Measurements from ENCODE around the gene DPM2.

DPM2 gene

DNA sequence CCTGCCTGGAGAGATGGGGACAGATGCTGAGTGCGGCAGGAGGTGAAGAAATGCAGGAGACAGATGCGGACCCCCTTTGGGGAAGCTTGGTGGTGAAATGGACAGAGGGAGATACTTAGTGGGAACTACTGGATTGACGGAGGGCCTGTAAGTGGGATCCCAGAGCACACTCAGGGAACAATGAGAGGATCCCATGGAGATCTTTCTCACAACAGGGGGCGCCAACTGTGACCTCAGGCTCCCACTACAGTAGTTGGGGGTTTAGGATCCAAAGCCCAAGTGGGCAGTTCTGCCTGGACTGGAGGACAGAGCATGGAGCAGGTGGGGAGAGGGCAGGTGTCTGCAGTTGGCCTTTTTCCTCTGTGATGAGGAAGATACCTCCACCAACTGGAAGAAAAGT, 3.4 kb downstream of the DPM2 start:
- DNase-seq: no peak

DNA sequence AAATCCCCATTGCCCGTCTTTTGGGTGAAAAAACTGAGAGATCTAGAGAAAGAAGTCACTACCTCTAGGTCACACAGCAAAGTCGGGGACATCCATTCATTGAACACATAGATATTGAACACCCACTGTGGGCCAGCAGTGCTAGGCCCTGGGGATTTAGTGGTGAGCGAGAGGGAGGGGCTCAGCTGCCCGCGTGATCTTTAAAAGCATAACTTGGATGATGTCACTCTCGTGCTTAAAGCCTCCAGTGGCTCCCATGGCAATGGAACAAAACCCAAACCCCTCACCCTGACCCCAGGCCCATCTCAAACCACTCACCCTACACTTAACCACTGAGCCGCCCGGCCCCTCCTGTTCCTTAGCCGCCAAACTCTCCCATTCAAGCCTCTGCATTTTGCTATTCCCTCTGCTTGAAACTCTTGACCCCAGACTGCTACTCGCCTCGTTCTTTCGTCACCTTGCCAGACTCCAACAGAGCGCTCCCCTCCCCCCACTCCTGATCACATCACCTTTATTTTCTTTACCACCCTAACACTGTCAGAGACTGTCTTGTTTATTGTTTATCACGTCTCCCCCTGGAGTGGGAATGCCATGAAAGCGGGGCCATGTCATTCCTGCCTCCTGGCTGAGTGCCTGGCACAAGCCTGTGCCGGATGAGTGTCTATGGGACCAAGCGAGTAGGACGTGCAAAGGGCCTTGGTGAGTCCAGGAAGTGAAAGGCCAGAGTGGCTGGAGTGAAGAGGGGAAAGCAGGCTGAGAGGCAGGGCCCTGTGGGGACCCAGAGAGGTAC, 6.4 kb downstream of the DPM2 start:
- no peak for DNase-seq

DNA sequence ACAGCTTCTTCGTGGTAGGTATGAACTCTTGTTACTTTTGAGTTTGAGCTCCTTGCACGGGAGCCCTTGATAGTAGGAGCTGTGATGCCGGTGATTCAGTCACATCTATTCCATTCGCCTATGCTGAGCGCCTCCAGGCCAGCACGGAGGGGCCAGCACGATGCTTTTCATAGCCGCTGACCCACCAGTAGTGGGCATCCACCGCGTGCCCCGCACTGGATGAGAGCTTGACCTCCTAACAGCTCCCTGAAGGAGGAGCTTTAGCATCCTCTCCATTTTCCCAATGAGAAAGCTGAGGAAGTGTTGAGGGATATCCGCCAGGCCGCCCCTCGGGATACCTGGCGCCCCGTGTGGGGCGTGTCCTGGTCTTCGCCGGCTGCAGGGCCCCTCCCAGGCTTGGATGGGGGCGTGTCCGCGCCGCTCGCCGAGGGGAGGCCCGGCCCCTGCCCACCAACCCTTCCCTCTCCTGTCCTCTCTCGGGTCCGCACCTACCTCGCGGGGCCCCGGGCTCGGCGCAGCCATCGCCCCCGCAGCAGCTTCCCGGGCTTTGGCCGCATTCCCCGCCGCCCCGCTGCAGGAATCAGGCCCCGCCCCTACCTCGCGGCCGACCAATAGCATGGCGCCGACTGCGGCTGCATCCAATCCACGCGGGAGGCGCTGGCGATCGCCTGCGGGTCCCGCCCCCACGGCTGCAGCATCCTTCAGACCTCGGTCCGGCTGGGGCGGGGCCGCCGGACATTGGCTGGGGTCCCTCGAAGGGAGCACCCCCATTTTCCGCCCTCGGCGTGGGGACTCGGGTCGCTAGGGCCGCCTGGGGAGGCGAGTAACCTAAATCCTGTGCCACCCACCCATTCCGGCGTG, 7.2 kb downstream of the DPM2 start, which contains the start of gene PIP5KL1:
Gene PIP5KL1, minus strand, starts transcription at position 547 of the 861 bp plus-strand sequence. Its CDS starts 25 bp downstream, at position 522.
- DNase-seq: peak; percentile 57 to 58

DNA sequence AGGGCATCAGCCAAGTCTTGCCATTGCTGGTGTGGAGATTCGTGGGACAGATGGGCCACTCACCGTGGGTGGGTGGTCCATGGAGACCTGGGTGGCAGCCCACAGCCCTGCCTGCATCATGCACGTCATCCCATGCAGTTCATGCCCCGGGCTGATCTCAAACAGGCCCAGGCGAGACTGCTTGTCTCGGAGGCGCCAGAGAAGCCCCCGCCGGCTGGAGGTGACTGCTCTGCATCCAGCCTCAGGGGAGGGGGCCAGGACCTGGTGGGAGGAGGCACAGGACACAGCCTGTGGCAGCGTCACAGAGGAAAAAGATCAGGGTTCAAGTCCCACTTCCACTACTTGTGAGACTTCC, 8.1 kb downstream of the DPM2 start:
- no peak for DNase-seq

DNA sequence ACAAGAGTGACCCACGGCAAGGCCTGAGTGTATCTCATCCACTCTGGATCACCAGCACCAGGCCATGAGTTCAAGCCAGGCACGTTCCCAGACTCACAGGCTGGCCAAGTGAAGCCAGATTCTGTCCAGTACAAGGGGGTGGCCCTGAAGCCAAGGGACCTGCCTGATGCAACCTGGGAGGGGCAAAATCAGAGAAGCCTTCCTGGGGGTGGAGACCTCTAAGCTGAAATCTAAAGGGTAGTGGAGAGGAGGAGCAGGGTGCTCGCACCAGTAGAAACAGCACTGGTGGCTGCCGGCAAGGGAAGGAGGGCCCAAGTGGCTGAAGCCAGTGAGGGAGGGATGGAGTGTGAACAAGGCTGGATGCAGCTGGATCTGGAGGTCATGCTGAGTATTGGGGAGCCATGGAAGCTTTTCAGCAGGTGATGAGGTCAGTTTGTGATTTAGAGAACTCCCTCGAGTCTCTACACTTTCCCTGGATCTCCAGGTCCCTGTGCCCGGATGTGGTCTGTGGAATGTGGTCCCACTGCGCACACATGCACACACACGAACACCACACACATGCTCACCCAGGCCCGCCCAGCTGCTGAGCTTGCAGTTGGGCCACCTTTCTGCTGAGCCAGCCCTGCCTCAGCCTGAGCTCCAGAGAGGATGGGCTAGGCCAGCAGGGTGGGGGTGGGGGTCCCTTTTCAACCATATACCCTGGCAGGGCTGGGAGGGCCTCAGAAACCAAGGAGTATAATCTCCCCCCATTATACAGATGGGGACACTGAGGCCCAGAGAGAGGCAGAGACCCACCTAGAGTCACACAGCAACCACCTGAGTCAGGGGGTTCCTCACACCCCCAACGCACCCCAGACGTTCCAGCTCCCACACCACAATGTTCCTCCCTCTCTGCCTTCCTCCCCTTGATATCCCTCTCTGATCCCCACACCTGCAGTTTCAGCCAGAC, 8.7 kb downstream of the DPM2 start:
- DNase-seq: no peak

GRCh38 chr9:127927988-127928675, 9.5 kb downstream of the DPM2 start:
- no peak for DNase-seq

DNA sequence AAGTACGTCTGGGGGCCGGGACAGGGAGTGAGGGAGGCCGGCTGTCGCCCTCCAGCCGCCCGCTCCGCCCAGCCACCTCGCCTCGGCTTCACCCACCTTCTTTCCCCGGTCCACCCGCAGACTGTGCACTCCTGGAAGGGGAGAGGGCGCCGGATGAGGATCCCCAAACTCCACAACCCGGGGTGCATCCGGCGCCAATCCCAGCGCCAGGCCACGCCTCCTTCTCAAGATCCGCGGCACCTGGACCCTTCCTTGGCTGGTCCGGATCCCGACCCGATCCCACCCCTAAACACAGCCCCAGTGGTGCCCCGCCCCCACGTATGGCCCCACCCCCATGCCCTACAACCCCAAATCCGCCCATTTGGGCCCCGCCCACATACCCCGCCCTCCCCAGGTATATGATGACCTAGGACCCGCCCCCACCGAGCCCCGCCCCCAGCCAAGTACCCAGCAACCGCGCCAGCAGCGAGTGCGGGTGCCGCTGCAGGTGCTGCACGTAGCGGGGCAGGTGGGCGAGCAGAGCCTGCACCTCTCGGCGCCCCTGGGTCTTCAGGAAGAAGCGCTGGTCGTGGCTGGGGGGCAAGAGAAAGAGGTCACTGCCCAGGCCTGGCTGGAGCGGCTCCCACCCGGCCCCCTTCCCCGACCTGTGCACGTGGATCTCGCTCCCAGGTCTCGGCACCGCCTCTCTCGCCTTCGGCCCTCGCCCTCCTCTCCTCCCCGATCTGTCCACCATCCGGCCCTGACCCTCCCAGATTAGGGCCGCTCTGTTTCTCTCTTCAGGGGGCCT, 10.3 kb downstream of the DPM2 start:
- DNase-seq: peak; percentile 83

DNA sequence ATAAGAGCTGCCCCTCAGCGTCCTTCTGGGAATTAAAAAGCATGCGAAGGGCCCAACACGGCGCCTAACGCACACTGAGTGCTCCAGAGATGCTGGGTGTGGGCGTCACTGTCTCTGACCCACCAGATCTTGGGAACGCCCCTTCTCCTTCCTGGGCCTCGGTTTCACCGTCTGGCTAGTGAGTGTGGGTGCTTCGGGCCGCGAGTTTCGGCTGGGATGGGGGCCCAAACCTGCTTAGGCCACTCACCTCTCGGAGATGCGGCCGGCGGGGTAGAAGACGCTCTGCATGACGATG, 10.8 kb downstream of the DPM2 start:
- no peak for DNase-seq

DNA sequence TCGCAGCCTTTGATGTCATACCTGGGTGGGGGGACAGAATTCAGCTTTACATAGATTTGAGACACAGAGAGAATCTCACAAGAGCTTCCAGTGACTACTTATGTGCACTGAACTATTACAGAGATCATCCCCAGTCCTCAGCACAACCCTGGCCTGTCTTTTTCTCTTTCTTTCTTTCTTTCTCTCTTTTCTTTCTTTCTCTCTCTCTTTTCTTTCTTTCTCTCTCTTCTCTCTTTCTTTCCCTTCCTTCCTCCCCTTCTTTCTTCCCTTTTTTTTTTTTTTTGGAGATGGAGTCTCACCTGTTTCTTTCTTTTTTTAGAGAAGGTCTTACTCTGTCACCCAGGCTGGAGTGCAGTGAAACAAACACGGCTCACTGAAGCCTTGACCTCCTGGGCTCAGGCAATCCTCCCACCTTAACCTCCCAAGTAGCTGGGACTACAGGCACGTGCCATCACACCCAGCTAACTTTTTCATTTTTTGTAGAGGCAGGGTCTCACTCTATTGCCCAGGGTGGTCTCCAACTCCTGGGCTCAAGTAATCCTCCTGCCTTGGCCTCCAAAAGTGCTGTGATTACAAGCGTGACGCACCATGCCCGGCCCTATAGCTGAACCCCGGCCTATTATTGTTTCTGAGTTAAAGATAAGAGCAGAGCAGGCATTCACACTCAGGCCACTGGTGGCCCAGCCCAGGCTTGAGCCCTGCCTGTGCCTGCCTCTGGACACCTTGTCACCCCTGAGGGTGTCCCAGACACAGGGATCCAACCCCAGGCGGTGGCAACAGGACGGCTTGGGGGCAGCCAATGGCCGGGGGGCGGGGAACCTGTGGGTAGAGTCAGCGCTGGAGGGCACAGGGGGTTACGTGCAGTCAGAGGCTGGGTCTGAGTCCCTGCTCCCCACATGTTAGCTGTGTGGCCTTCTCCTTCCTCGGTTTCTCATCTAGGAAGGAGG, 11.4 kb downstream of the DPM2 start:
- DNase-seq: no peak

GRCh38 chr9:127924736-127925444, 12.8 kb downstream of the DPM2 start:
- DNase-seq: no peak

GRCh38 chr9:127923771-127924170, 13.9 kb downstream of the DPM2 start:
- no peak for DNase-seq

DNA sequence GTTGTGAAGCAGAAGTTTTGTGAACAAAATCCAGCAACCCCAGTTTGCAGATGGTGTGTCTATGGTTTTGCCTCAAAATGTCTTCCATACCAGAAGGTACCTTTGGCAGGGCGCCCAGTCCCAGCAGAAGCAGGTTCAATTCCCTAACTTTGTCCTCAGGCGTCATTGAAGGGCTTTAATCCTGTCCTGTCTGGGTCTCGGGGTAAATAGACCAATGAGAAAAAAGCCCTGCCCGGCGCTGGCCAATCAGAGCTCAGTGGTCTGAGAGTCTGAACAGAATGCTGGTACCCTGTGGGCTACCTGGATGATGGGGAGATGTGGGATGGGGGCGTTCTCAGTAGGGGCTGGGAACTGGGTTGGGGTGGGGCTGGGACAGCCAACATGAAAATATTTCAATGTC, 14.6 kb downstream of the DPM2 start:
- DNase-seq: no peak

GRCh38 chr9:127921557-127922120, 16.0 kb downstream of the DPM2 start:
- DNase-seq: peak; percentile 71 to 72

GRCh38 chr9:127920794-127921193, 16.9 kb downstream of the DPM2 start:
- no peak for DNase-seq

GRCh38 chr9:127919253-127919815, 18.3 kb downstream of the DPM2 start:
- no peak for DNase-seq

DNA sequence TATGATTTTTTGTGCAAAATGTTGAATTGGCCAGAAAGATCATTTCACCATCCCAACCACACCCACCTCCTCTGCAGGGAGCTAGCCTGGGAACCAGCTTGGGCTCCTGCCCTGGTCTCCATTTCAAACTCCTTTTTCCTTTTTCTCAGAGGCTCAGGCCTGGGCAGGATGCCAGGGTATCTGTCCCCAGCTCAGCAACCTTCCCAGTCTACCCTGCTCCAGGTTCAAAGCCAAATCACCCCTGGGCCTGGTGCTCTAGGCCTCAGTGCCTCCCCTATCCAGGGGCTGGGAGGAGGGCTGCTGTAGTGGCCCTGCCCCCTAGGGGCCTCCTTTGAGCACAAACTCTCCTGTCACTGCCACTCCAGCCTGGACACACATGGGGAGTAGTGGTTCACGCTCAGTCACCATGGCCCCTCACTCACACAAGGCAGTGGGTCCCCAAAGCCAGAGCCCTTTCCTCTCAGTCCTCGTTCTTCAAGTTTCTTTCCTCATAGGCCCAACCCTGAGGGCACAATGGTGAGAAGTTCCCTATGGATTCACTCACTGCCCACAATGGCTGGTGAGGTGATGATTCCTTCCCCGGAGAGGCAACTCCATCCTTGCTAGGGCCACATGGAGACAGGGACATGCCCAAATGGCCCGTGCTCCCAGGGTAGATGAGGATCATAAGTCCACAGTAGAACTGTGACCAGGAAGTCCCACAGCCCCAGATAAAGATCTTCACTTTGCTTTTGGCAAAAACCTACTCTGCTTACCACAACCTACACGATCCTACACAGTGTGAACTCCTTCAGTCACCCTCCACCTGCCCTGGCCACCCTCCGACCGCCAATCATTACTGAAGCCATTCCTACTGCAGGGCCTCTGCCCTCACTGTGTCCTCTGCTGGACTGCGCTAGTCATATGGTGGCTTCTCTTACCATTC, 19.2 kb downstream of the DPM2 start:
- no peak for DNase-seq

- DNase-seq: no peak
Measured at GRCh38 chr9:127917603-127918002, 20.1 kb downstream of the DPM2 start.
